T-helper 2 cell treated with Interferon-gamma antibody and Interleukin-4, amounts not matched to agents 100 ng/mL and 5 ng/mL, for 36 hours (primary cell): ENCODE measurements around the gene ATP6V1F. TPM values are rescaled to one million over a fixed set of nuclear protein-coding genes. Genes with fewer than 3 reads are reported as not detected.
"Not testable (repeated sequence)": the region's sequence is repeated elsewhere in the genome, so short reads cannot be mapped to it uniquely, and the experiment has no call there.

Experiments used
- intact Hi-C: fragments of 100-400 bp; cut with micrococcal nuclease; formaldehyde crosslinking; loops from one replicate; pipeline ENCODE4 v1.15.1; 2023
- total RNA-seq: library from RNA; stranded (reverse); gene quantifications from 2 replicates; pipeline ENCODE4 v1.2.3, GENCODE V29; 2022

ATP6V1F gene
- total RNA-seq, 1 donor from 2014 or later = 107 TPM

- intact Hi-C loops = no loop called here
Observed at GRCh38 chr7:128894101-128894440, 31.4 kb downstream of the ATP6V1F start.

GRCh38 chr7:128895320-128895719, 32.7 kb downstream of the ATP6V1F start:
- intact Hi-C loops = no loop called here

- intact Hi-C loops = no loop called here
Observed at GRCh38 chr7:128899392-128899791, 36.7 kb downstream of the ATP6V1F start.

DNA sequence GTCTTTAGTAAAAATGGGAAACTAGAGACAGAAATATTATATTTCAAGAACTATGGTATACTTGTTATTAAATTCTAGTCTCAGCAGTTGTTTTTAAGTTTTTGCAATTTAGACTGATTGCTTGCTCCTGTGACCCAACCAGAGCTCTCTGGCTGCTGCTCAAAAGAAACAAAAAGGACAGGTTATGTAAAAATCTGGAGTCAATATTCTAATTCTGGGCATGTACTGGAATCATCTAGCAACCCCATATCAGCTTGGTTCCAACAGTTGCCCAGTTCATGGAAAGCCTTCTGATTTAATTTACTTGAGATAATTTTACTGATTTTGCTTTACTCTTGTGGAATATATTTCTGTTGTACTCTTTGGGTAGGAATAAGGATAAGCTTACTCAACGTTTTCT, 37.6 kb downstream of the ATP6V1F start:
- intact Hi-C loops = no loop called here

DNA sequence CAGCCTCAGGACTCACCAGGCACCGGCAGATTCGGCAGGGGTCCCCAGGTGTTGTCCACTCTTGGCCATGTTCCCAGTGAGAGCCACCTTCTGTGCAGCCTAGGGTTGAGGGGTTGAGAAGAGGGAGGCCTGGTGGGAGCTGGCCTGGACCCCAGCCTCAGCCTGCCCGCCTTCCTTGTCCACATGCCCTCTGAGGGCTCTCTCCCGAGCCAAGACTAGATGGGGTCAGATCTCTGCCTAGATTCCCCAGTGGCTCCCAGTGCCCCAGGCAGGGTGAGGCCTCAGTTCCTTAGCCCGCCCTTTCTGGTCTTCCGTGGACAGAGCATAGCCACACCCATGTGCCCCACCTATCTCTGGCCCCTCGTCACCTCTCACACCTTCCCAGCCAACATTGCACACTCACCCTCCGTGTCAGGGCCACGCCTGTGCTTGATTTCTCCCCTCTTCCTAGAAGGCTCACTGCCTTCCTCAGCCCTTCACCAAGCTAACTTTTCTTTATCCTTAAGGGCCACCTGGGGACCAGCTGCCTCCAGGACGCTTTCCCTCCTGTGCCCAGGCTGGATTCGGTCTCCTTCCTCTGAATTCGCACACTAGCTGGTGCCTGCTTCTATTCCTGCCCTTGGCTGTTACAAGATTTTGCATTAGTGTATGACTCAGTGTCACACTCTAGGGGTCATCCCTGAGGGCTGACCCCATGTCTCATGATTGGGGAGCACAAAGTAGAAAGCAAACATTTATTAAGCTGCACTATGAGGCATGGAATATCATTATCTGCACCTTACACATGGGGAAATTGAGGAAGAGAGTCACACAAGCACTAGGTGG, 40.3 kb downstream of the ATP6V1F start:
- intact Hi-C loops = no loop called here

DNA sequence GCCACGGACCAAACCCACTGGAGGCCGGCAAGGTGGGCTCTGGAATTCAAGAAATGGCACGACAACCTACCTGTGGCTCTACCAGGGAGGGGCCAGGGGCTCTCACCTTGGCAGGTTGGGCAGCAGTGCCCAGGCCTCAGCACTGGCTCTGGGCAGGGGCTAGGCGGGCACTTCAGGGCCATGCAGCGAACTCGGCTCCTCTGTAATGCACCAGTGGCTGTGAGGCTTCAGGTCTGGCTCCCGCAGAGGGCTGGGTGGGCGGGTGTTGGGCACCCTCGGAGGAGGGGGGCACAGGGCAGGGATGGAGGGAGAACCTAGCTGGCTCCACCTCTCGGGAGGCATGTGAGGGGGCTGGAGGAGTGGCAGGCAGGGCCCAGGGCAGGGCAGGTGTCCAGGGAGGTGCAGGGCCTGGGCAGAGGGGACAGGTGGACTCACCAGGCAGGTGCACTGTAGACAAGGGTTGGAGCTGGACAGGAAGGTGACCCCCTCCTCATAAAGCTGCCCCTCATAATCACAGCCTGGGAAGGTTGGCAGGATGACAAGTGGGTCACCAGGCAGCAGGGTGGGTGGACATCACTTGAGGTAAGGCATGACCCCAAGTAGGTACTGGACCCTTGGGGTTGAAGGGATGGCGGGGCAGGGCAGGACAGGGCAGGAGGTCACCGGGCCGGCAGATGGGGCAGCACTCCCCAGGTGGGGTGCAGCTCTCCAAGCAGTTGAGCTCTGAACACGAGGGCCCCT, 41.1 kb downstream of the ATP6V1F start:
- intact Hi-C loops = loop anchor here (1.0 kb wide), 1 partner anchor 188 kb away; no protein-coding TSS in a partner anchor

GRCh38 chr7:128904381-128905197, 41.9 kb downstream of the ATP6V1F start:
- intact Hi-C loops = loop anchor here (1.0 kb wide), 1 partner anchor 187 kb away; no protein-coding TSS in a partner anchor

DNA sequence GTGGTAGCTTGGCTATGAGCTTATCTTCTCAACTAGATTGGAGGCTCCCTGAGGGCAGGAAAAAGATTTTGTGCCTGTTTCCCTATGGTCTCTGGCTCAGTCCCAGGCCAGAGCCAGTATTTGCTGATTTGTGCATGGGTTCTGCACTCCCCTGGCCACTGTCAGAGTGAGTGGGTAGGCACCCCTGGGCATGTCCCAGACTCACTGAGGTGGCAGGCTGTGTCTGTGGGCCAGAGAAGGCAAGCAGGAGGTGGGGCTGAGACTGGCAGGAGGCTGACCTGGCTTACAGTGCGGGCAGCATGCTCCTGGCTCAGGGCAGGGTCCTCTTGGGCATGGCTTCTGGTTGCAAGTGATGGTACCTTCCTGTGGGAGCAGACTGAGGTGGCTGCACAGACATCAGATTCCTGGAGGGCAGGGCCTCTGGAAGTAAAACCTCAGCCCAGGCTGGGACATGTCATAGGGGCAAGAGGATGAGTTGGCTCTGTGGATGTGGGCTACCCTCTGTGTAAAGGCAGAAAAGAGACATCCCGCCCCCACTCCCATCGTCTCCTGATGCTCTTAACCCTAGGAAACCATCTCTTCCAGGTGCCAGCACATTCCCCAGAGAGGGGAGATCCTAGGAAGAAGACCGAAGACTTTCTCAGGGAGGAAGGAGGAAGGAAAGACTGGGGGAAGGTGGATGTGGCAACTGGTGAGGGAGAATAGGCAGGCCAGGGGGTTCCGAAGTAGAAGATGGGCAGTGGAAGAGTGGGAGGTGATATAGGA, 43.5 kb downstream of the ATP6V1F start:
- intact Hi-C loops = no loop called here

DNA sequence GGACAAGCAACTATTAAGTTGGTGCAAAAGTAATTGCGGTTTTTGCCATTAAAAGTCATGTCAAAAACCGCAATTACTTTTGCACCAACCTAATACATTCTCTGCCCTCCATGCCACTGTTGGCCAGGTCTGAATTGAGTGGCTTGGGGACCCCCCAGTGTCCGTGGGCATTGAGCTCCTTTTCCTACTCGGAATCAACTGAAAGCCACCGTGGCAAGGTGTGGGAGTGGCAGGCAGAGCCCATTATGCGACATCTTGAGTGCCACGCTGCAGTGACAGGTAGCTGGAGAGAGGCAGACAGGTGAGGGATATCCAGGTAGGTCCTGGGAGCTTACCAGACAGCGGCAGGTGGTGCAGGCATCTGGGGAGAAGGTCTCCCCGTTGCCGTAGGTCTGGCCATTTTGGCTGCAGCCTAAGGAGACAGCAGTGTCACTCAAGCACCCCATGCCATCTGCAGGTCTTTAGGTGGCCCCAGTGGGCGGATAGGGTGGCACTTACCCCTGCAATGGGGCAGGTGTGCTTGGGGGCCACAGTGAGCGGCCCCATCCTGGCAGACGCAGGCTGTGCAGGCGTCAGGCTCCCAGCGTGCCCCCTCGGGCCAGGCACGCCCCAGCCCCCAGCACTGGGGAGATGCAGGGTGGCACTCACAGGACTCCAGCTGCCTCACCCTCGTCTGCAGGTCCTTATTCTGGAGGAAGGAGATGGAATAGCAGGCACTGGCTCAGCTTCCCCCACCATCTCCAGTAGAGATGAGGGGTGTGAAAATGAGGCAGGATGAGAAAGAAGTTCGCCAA, 44.3 kb downstream of the ATP6V1F start:
- intact Hi-C loops = no loop called here

GRCh38 chr7:128908750-128909624, 46.3 kb downstream of the ATP6V1F start:
- intact Hi-C loops = no loop called here

GRCh38 chr7:128909625-128910568, 47.2 kb downstream of the ATP6V1F start:
- intact Hi-C loops = no loop called here

- intact Hi-C loops = no loop called here
Observed at GRCh38 chr7:128910569-128910945, 47.9 kb downstream of the ATP6V1F start, which contains the start of gene KCP. Gene KCP, minus strand, starts transcription at chr7:128910709. Its CDS starts 33 bp downstream, at chr7:128910676.

- intact Hi-C loops = no loop called here
Observed at GRCh38 chr7:128911423-128912031, 48.9 kb downstream of the ATP6V1F start.

DNA sequence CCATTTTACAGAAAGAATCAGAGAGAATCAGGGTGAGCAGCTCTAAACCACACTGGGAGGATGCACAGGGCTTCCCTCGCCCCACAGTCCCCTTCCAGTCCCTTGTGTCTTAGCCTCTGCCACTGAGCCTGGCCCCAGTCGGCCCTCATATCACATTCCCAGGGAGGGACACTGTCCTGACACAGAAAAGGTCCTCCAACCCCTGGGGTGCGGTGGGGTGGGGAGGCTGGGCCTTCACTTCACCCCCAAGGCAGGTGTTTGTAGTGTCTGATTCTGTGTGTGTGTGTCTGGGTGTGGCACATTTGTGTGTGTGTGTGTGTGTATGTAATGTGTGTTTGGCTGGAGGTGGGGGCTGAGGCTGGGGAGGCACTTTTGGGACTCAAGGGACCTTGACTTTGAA, 49.6 kb downstream of the ATP6V1F start:
- intact Hi-C loops = no loop called here

DNA sequence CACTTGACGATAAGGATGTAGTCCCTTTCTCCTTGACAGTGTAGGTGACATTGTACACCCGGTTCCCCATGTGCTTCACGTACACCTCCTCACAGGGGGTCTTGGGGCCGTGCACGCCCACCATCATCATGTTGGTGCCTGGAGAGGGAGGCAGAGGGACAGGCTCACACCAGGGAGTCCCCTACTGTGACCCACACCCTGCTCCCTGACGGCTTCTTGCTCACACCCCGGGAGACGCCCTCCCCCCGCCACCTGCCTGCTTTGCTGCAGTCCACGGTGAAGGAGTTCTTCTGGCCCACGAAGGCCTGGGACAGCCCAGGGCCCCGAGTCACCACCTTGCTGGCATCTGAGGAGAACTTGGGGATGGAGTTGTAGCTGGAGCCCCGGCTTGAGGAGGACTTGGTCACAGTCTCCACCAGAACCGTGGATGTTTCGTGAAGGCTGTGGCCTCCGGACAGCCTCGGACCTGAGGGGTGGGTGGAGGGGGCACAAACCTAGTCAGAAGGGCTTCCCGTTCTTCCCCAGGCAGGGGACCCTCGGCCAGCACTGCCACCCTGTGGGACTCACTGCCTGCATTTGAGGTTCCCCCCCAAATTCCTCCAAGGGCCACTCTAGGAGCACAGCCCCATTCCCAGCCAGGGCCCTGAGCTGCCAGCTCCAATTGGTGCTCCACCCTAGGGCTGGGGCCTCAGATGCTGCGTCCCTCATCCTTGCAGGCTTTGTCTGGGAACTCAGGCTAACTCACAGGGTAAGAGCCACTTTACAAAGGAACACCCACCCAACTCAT, 50.2 kb downstream of the ATP6V1F start:
- intact Hi-C loops = not testable (repeated sequence)

DNA sequence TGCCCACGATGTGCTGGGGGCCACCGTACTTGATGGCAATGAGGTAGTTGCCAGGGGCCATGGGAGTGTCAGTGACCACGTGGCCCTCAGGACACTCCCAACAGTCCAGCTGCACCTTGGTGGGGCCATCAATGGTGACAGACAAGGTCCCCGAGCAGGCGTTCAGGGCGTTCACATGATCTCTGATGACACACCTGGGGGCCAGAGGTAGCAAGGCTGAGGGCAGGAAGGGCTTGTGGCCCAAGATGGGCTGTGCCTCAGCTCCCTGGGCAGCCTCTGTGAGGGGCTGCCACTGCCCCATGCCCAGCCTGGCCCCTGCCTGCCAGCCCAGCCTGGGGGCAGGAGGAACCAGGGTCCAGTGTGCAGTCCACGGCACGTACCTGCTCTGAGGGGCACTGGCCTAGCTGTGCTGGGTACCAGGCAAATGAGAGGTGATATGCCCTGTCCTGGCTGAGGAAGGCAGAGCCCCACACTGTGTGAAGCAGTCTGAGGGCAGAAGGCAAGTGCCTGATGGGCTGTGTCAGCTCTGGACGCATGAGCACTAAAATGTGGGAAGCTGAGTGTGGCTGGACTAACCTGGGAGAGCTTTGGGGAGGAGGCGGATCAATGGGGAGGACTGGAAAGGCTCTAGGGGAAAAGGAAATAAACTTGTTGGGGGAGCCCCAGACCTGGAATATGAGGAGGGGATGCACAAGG, 51.4 kb downstream of the ATP6V1F start:
- intact Hi-C loops = no loop called here
